ENCODE data around the gene SPATA31A6.
"Not testable (repeated sequence)": the region's sequence is repeated elsewhere in the genome, so short reads cannot be mapped to it uniquely, and the experiment has no call there.

Gene SPATA31A6

DNA sequence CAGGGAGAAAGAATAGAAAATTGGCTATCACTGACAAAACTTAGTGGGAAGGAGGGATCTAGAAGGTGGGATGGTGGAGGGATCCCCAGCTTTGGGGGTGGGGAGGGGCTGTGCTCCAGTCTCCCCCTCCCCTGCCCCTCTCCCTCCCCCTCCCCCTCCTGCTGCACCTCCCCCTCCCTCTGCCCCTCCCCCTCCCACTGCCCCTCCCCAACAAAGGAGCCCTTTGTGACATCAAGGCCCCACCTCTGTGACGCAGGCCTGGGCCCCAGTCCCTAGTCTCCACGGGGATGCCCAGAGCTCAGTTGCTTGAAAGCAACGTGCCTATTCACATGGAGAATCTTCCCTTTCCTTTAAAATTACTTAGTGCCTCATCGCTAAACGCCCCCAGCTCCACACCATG lies at the start of gene SPATA31A6:
SPATA31A6 (plus strand) TSS at position 301 of the 400 bp plus-strand sequence; CDS start at position 330, 29 bp downstream.
- DNase-seq = not testable (repeated sequence)

GRCh38 chr9:42160299-42160698 lies 23.2 kb upstream of the SPATA31A6 start:
- not testable (repeated sequence) for DNase-seq

DNA sequence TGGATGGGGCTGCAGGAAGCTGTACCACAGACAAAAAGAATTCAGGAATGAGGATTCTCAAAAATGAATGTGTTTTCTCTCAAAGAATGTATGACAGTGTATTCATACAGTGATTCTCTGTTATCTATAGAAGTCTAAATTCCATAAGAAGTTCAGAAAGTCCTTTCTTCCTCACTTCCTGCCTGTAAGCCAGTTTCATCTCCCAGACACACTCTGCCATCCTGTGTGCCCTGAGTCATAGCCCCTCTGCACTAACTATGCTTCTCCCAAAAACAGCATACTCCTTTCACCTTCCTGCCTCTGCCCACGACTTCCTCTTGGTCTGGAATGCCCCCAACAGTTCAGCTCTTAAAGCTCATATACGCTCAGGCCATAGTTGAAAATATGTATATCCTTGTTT lies 36.4 kb downstream of the SPATA31A6 start:
- DNase-seq = not testable (repeated sequence)

DNA sequence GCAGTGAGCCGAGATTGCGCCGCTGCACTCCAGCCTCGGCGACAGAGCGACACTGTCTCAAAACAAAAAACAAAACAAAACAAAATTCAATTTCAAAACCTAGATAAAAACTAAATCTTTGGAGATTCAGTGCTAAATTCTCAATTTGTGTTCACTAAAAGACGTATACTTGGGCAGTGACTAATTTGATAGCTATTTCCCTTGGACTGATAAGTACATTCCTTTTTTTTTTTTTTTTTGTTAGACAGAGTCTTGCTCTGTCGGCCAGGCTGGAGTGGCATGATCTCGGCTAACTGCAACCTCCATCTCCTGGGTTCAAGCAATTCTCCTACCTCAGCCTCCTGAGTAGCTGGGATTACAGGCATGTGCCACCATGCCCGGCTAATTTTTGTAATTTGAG lies 39.8 kb downstream of the SPATA31A6 start:
- not testable (repeated sequence) for DNase-seq

- DNase-seq = not testable (repeated sequence)
Observed at GRCh38 chr9:42233031-42233430, 49.6 kb downstream of the SPATA31A6 start.

DNA sequence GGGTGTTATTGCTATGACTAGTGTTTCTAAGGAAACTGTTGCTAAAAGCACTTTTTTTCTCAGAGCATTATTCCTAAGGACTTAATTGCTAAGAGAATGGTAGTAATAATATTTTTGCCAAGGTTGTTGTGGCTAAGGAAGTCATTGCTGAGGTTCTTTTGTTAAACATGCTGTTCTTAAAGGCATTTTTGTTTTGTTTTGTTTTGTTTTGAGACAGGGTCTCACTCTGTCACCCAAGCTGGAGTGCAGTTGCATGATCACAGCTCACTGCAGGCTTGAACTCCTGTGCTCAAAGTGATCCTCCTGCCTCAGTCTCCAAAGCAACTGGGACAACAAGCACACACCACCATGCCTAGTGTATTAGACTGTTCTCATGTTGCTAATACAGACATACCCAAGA lies 51.2 kb downstream of the SPATA31A6 start:
- not testable (repeated sequence) for DNase-seq

DNA sequence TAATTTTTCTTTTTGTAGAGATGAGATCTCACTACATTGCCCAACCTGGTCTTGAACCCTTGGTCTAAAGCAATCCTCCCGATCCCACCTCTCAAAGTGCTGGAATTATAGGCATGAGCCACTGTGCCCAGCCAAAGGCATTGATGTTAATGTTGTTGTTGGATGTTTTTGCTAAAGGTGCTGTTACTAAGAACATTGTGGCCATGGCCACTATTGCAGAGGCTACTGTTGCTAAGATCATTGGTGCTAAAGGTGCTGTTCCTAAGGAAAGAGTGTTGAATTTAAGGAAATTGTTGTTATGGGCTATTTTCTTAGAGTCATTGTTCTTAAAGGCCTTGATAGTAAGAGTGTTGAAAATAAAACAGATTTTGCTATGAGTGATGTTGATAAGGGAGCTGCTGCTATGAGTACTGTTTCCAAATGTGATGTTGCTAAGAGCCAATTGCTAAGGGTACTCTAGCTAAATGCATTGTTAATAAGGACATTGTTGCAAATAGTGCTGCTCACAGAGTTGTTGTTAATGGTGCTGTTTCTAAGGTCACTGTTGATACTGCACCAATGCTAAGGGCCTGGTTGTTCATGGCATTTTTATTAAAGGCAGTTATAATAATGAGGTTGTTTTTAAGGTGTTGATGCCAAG lies 52.0 kb downstream of the SPATA31A6 start:
- DNase-seq = not testable (repeated sequence)

DNA sequence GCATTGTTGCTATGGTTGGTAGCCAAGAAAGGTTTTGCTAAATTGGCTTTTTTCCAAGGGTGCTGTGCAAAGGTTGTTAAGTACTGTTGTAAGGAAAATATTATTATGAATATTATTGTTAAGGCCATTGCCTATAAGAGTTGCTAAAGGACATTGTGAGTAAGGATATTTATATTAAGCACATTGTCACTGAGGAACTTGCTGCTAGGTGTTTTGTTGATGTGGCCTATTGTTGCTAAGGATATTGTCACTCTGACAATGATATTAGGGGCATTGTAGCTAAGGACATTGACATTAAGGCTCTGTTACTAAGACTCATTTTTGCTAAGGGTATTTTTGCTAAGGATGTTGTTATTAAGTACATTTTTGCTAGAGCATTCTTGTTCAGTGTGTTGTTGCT lies 52.6 kb downstream of the SPATA31A6 start:
- DNase-seq = not testable (repeated sequence)

- DNase-seq = not testable (repeated sequence)
Observed at GRCh38 chr9:42237381-42237780, 53.9 kb downstream of the SPATA31A6 start.

DNA sequence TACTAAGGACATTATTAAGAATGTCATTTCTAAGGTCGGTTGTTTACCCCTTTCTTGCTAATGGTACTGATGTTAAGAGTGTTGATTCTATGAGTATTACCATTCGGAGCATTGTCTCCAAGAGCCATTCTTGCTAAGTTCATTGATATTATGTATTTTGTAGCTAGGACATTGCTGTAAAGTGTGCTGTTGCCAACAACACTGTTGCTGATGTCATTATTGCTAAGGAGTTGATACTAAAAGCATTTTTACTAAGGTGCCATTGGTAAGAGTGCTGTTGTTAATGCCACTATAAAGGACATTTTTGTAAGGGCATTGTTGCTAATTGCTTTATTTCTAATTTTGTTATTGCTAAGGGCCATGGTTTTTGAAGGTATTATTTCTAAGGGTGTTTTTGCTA lies 55.4 kb downstream of the SPATA31A6 start:
- DNase-seq = not testable (repeated sequence)
